HEK293 (cell line): ENCODE measurements around the gene ENDOV.

Experiments
- CTCF ChIP-seq: fragments of 450-650 bp; formaldehyde crosslinking; IDR thresholded peaks from 2 replicates; pipeline ENCODE4 v1.5.1; 2016; ENCODE audit warnings: missing biosample characterization, missing genetic modification characterization
- GLI4 ChIP-seq: fragments of 450-650 bp; formaldehyde crosslinking; IDR thresholded peaks from 2 replicates; pipeline ENCODE4 v1.5.1; 2016; ENCODE audit warnings: missing biosample characterization, missing genetic modification characterization
- ZNF423 ChIP-seq: fragments of 450-650 bp; formaldehyde crosslinking; IDR thresholded peaks from 2 replicates; pipeline ENCODE4 v1.5.1; 2016; ENCODE audit warnings: missing biosample characterization, missing genetic modification characterization
- ZNF560 ChIP-seq: fragments of 450-650 bp; formaldehyde crosslinking; IDR thresholded peaks from 2 replicates; pipeline ENCODE4 v1.5.1; 2017; ENCODE audit warnings: missing biosample characterization, missing genetic modification characterization, borderline replicate concordance
- ZNF571 ChIP-seq: fragments of 450-650 bp; formaldehyde crosslinking; IDR thresholded peaks from 2 replicates; pipeline ENCODE4 v1.5.0; 2017; ENCODE audit warnings: missing biosample characterization, missing genetic modification characterization
- ZNF629 ChIP-seq: fragments of 450-650 bp; formaldehyde crosslinking; IDR thresholded peaks from 2 replicates; pipeline ENCODE4 v1.5.1; 2017; ENCODE audit warnings: missing biosample characterization, missing genetic modification characterization

GRCh38 chr17:80422276-80422675, 7.3 kb downstream of the ENDOV start:
- TF ChIP-seq CTCF (tag by site-specific recombination) (no peak), ZNF423 (no peak), GLI4 (no peak), ZNF629 (tag by site-specific recombination) (no peak), ZNF571 (tag by site-specific recombination) (no peak), ZNF560 (tag by site-specific recombination) (no peak)
